B cell (primary cell): ENCODE data around the gene EMX2. TPM values are rescaled to one million over a fixed set of nuclear protein-coding genes. Genes with fewer than 3 reads are reported as not detected.

Source experiments
- ATAC-seq: fragments of 200-7000 bp; cut with Tn5 transposase; one replicate; pipeline ENCODE4 v1.10.0; 2021; ENCODE audit warnings: low read depth, mild to moderate bottlenecking, moderate number of reproducible peaks, moderate library complexity
- CTCF ChIA-PET: fragments of 350-600 bp; sonication (Branson Sonifier 250); formaldehyde crosslinking; loops from one replicate; lab custom pipeline; 2021; ENCODE audit warnings: antibody characterized with exemption, inconsistent platforms; lab: Charles Lee
- POLR2A ChIA-PET: fragments of 350-600 bp; sonication (Branson Sonifier 250); formaldehyde crosslinking; loops from one replicate; lab custom pipeline; 2021; ENCODE audit warnings: antibody characterized with exemption; lab: Charles Lee
- DNase-seq: peaks from one replicate; pipeline ENCODE4 v3.0.0; 2013
- H2AFZ ChIP-seq: 2 replicates; pipeline ENCODE4 v1.6.1; 2012; ENCODE audit warnings: mild to moderate bottlenecking, low read depth, low read length; ENCODE audit not compliant: insufficient read depth, poor library complexity, severe bottlenecking
- H3K27ac ChIP-seq, 2 donors: 1 replicate in 1 of 2; 2 replicates in 1 of 2; pipeline ENCODE4 v1.5.1; 2012 to 2013; ENCODE audit warnings: low read length in 2 of 2, mild to moderate bottlenecking in 2 of 2, moderate library complexity in 1 of 2
- H3K27me3 ChIP-seq, 4 experiments: fragments of 200-600 bp in 1 of 4; sonication (generic) in 1 of 4; replicated peaks in 1 of 4; 1 replicate in 2 of 4; 2 replicates in 2 of 4; pipeline versions ENCODE4 v1.6.1 to v1.7.0; 2013 to 2016; ENCODE audit warnings: low read length in 3 of 4, mild to moderate bottlenecking in 2 of 4, mixed read lengths in 1 of 4, moderate library complexity in 1 of 4; ENCODE audit not compliant: insufficient read depth in 4 of 4, control insufficient read depth in 3 of 4; ENCODE audit errors: control extremely low read depth in 1 of 4
- H3K36me3 ChIP-seq, 2 experiments: replicated peaks in 1 of 2; 1 replicate in 1 of 2; 2 replicates in 1 of 2; pipeline versions ENCODE4 v1.6.1 to v1.7.1; 2013; ENCODE audit warnings: low read length in 1 of 2; ENCODE audit not compliant: insufficient read depth in 2 of 2, control insufficient read depth in 1 of 2; ENCODE audit errors: control extremely low read depth in 1 of 2, extremely low read depth in 1 of 2
- H3K4me1 ChIP-seq, 2 donors: fragments of 200-600 bp in 1 of 2; sonication (generic) in 1 of 2; 1 replicate in 1 of 2; 2 replicates in 1 of 2; pipeline versions ENCODE4 v1.5.1 to v1.6.1; 2013 to 2017; ENCODE audit warnings: low read length in 2 of 2; ENCODE audit not compliant: control insufficient read depth in 2 of 2, insufficient read depth in 2 of 2
- H3K4me2 ChIP-seq: replicated peaks from 2 replicates; pipeline ENCODE3; 2012; ENCODE audit warnings: mild to moderate bottlenecking, low read depth, low read length; ENCODE audit not compliant: poor library complexity, severe bottlenecking
- H3K4me3 ChIP-seq, 5 experiments: fragments of 200-600 bp in 1 of 5; sonication (generic) in 1 of 5; 1 replicate in 3 of 5; 2 replicates in 2 of 5; pipeline versions ENCODE4 v1.5.1 to v1.7.0; 2011 to 2016; ENCODE audit warnings: low read length in 4 of 5, mild to moderate bottlenecking in 4 of 5, low read depth in 2 of 5, control low read depth in 1 of 5, moderate library complexity in 1 of 5; ENCODE audit not compliant: insufficient read depth in 1 of 5; ENCODE audit errors: control extremely low read depth in 1 of 5, extremely low read depth in 1 of 5
- H3K79me2 ChIP-seq: fragments of 200-600 bp; sonication (generic); one replicate; pipeline ENCODE4 v1.6.0; 2016; ENCODE audit warnings: low read length; ENCODE audit not compliant: control insufficient read depth, insufficient read depth
- H3K9ac ChIP-seq: fragments of 200-600 bp; sonication (generic); 2 replicates; pipeline ENCODE4 v1.6.1; 2017; ENCODE audit warnings: mild to moderate bottlenecking, low read length, moderate library complexity
- H3K9me3 ChIP-seq, 3 donors: one replicate each; pipeline versions ENCODE4 v1.6.1 to v1.7.1; 2013; ENCODE audit warnings: low read length in 2 of 3; ENCODE audit not compliant: control insufficient read depth in 2 of 3, insufficient read depth in 1 of 3; ENCODE audit errors: control extremely low read depth in 1 of 3
- H4K20me1 ChIP-seq: 2 replicates; pipeline ENCODE4 v1.6.0; 2012; ENCODE audit warnings: mild to moderate bottlenecking, low read length; ENCODE audit not compliant: insufficient read depth, control insufficient read depth, poor library complexity, severe bottlenecking
- H3K27ac Mint-ChIP-seq: one replicate; pipeline ENCODE4 v1.8.0; 2021; ENCODE audit warnings: mixed read lengths
- H3K27me3 Mint-ChIP-seq: one replicate; pipeline ENCODE4 v1.8.0; 2021; ENCODE audit warnings: mixed read lengths
- H3K4me1 Mint-ChIP-seq: one replicate; pipeline ENCODE4 v1.8.0; 2021; ENCODE audit warnings: mixed read lengths
- H3K4me3 Mint-ChIP-seq: one replicate; pipeline ENCODE4 v1.8.0; 2021; ENCODE audit warnings: mixed read lengths
- H3K9me3 Mint-ChIP-seq: one replicate; pipeline ENCODE4 v1.8.0; 2022; ENCODE audit warnings: mixed read lengths; ENCODE audit not compliant: insufficient read depth
- CTCF ChIP-seq: fragments of 200-600 bp; IDR thresholded peaks from one replicate; pipeline ENCODE4 v1.8.0; 2022; ENCODE audit warnings: antibody characterized with exemption, mild to moderate bottlenecking
- EZH2 ChIP-seq: IDR thresholded peaks from 2 replicates; pipeline ENCODE4 v1.6.1; 2012; ENCODE audit warnings: borderline replicate concordance, low read depth, mild to moderate bottlenecking, moderate library complexity, low read length; ENCODE audit not compliant: insufficient read depth, poor library complexity, severe bottlenecking
- WGBS: methylation state at CpG from one replicate; pipeline ENCODE4 v1.1.5; 2013; ENCODE audit warnings: missing lambda C conversion rate; ENCODE audit not compliant: insufficient coverage; 5-methylcytosine and 5-hydroxymethylcytosine counted together
- intact Hi-C: fragments of 100-400 bp; cut with micrococcal nuclease; formaldehyde crosslinking; loops from one replicate; pipeline ENCODE4 v1.10.0; 2022
- polyA plus RNA-seq: library from polyadenylated mRNA; depleted of rRNA; stranded (reverse); fragments of >200 nt; gene quantifications from 2 replicates; pipeline ENCODE4 v1.2.3, GENCODE V29; 2012
- total RNA-seq, 2 donors: library from RNA; stranded (reverse); fragments of 120-200 nt in 1 of 2; gene quantifications; 1 replicate in 1 of 2; 2 replicates in 1 of 2; pipeline versions ENCODE4 v1.2.3 to v1.2.4, GENCODE V29; 2013 to 2022

The EMX2 gene
- total and polyA plus RNA-seq, 2 donors (not counting 1 experiment from before 2014, with no cell fraction given) = not detected

DNA sequence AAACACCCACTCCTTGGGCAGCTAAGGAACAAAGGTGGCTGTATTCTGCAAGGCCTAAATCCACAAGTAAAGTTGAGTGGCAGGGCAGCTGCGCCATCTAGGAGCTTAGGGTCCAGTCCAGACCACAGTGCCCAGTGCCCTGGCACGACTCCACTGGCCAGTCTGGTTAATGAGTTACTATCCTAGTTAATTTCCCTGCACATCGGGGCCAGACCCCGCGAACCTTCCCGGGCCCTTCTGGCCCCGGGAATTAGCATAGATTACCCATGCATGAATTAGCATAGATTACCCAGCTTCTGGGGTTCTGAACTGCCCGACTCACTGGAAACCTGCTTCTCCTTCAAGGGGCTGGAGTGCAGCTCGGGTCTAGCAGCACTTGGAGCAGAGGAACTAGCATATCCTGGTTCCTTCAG lies 3.2 kb upstream of the EMX2 start:
- H3K4me2 ChIP-seq = no peak overlapping the region
- no peak for ATAC-seq
- WGBS = 10% methylated on average over 9 of the region's 9 CpGs
- no peak overlapping the region for H2AFZ ChIP-seq
- H3K27me3 Mint-ChIP-seq = peaks cover 46% of the 10 kb centered on the region
- intact Hi-C loops = no loop called here
- POLR2A ChIA-PET = no interaction called here
- H4K20me1 ChIP-seq = no peaks in the 10 kb centered on the region
- no peaks in the 10 kb centered on the region for H3K36me3 ChIP-seq
- H3K27ac ChIP-seq = no peak overlapping the region
- no peak overlapping the region for H3K4me3 ChIP-seq
- no peak for DNase-seq
- peaks cover 7 to 9% of the 10 kb centered on the region in 2 donors for H3K4me1 ChIP-seq
- no peak overlapping the region for H3K27ac Mint-ChIP-seq
- H3K4me1 Mint-ChIP-seq = peaks cover 14% of the 10 kb centered on the region
- peaks cover 0 to 91% (median 50%) of the 10 kb centered on the region in 4 experiments for H3K27me3 ChIP-seq
- CTCF ChIA-PET = interaction anchor here (0.5 kb wide), 1 partner anchor 743 kb away, joined by 3 read pairs; no protein-coding TSS in a partner anchor
- peaks cover 0 to 31% (median 0%) of the 10 kb centered on the region in 3 donors for H3K9me3 ChIP-seq
- no peaks in the 10 kb centered on the region for H3K79me2 ChIP-seq
- TF ChIP-seq EZH2 (no peak), CTCF (no peak)
- H3K4me3 Mint-ChIP-seq = no peak overlapping the region
- H3K9me3 Mint-ChIP-seq = no peaks in the 10 kb centered on the region
- no peak overlapping the region for H3K9ac ChIP-seq

DNA sequence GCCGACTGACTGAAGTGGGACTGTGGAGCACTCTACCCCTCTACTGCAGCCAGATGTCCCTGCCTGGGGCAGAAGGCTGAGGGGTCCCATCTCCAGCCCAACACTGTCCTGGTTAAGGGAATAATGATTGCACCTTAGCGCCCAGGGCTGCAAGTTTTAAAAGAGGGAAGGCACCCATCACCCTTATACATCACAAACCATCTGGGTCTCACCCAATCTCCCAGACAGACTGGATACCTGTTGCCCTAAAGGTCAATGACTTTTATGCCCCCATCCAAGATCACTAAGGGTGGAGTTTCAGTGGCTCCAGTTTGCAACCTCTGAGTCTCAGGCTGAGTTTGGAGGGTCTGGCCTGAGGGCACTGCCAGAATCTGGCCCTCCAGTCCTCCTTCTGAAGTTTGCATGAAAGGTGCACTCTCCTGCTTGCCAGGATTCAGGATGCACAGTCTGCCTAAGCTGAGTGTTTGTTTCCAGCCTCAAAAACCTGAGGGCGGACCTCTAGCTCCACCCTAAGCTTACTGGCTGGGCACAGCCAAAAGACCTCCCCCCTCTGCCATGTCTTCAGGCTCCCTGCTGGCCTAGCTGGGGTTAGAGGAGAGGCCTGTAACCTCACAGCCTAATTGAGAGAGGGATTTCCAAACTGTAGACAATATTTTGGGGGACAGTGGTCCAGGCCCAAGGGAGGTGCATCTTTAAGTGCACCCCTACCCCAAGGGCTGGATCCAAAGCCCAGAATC lies 2.5 kb upstream of the EMX2 start:
- CTCF ChIA-PET = no interaction called here
- DNase-seq = no peak

More for the DNA sequence above, 2.5 kb upstream of the EMX2 start:
- TF ChIP-seq CTCF (no peak), EZH2 (no peak)
- H3K4me2 ChIP-seq = no peak overlapping the region
- H3K27ac ChIP-seq = no peak overlapping the region
- Mint-ChIP-seq H3K27ac (no peak overlapping the region), H3K4me1 (peaks cover 15% of the 10 kb centered on the region), H3K9me3 (no peaks in the 10 kb centered on the region), H3K27me3 (peaks cover 50% of the 10 kb centered on the region), H3K4me3 (no peak overlapping the region)
- no peak overlapping the region for H2AFZ ChIP-seq
- WGBS = 0% methylated on average over 1 of the region's 3 CpGs
- H3K4me3 ChIP-seq = no peak overlapping the region
- POLR2A ChIA-PET = no interaction called here
- H3K4me1 ChIP-seq = peaks cover 14 to 15% of the 10 kb centered on the region in 2 donors
- no peaks in the 10 kb centered on the region for H3K79me2 ChIP-seq
- H3K9ac ChIP-seq = no peak overlapping the region
- no peak for ATAC-seq
- H4K20me1 ChIP-seq = no peaks in the 10 kb centered on the region
- H3K9me3 ChIP-seq = peaks cover 0 to 29% (median 0%) of the 10 kb centered on the region in 3 donors
- peaks cover 0 to 90% (median 51%) of the 10 kb centered on the region in 4 experiments for H3K27me3 ChIP-seq
- intact Hi-C loops = no loop called here
- no peaks in the 10 kb centered on the region for H3K36me3 ChIP-seq
